NOMO-1 treated with DMSO at 0.1 percent for 48 hours (cell line): ENCODE measurements around the gene SEZ6L.
A peak's percentile ranks its signal among the peaks of the same experiment; 100 is the strongest.

ENCODE experiments used
- DNase-seq: peaks from one replicate; lab custom pipeline; 2025; ENCODE audit not compliant: unreplicated experiment; lab: John Stamatoyannopoulos, UW

SEZ6L gene

GRCh38 chr22:26416256-26416655 lies 247.0 kb downstream of the SEZ6L start:
- no peak for DNase-seq

DNA sequence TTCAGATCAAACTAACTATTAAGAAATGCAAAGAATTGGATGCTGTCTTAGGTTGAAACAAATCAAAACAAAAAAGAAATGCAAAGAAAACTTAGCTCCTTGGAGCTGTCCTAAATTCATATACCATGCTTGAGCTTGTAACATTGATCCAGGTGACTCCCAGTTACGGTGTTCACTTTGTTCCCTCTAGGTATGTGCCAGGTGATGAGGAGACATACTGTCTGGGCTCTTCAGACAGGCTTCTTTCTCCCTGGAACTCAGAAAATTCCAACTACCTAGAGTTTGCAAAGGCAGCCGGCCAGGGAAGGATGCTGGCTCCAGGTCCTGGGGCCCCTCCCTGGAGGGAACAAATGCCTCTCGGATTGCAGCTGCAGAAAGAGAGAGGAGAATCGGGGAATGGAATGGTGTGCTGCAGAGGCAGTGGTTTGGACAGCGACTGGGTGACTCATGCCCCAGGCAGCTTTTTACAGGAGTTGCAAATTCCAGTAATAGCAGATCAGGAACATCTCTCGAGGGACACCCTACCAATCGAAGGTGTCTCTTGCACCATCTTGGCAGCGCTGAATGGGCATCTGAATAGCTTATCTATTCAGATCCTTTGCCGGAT lies 247.5 kb downstream of the SEZ6L start:
- DNase-seq, result no peak

DNA sequence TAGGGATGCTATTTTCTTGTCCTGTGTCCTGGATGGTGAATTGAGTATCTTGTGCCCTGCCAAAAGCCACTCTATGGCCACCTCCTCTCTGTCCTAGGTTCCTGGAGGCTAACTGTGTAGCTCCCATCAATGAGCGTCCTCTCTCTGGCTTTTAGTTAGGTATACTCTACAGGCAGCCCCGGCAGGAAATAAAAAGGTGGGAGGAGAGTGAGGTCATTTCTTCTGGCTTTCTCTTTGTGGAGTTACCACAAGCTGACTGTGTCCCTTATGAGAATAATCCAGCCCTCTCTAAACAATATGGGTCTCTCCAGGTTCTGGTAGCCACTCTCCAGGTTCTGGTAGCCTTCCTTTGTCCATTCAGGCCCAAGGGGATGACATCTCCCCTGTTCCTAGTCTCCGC lies 248.1 kb downstream of the SEZ6L start:
- DNase-seq, result no peak

- DNase-seq, result no peak
Observed at GRCh38 chr22:26418620-26419019, 249.4 kb downstream of the SEZ6L start.

- no peak for DNase-seq
Observed at GRCh38 chr22:26426924-26427323, 257.7 kb downstream of the SEZ6L start.

DNA sequence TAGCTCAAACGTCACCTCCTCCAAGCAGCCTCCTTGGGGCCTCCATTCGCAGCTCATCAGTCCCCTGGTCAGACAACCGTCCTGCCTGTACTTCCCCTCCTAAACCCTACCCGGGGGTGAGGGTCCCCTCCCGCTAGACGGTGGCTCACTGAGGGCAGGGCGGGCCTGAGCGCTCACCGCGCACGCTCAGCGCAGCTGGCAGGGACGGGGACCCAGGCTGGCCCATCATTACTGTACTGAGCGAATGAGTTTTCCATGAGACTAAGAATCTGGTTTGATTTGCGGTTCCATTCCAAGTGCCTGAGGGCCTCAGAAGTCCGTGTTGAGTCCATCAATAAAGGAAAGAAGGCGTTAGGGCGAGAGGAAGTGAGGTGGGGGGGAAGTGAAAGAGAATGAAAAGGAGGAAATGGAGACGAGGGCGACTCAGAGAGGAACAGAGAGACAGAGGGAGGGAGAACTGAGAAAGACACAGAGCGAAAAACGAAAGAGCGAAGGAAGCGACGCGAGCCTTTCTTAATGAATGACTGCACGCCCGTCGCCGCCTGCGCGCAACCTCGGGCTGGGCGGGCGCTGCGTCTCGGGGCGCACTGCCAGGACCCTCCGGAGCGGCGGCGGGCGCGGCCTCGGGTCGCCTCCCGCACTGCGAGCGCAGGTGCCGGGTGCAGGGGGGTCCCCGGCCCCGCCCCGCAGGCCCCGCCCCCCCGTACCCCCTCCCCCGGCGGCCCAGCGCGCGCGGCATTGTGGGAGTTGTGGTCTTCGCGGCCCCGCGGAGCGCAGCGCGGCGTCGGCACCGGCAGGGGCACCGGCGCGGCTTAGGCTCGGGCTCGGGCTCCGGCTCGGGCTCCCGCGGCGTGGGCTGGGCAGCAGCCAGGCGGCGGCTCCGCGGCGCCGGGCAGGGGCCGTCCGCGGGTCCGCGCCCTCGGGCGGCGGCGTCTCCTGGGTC lies 259.5 kb downstream of the SEZ6L start, which contains the start of gene ASPHD2:
ASPHD2 (plus strand) TSS at position 746 of the 943 bp plus-strand sequence. CDS start 4,356 bp downstream, outside the sequence.
- DNase-seq, result peak; percentile 94

GRCh38 chr22:26429458-26430286 lies 260.4 kb downstream of the SEZ6L start:
- no peak for DNase-seq

- no peak for DNase-seq
Observed at GRCh38 chr22:26430600-26430999, 261.3 kb downstream of the SEZ6L start.

DNA sequence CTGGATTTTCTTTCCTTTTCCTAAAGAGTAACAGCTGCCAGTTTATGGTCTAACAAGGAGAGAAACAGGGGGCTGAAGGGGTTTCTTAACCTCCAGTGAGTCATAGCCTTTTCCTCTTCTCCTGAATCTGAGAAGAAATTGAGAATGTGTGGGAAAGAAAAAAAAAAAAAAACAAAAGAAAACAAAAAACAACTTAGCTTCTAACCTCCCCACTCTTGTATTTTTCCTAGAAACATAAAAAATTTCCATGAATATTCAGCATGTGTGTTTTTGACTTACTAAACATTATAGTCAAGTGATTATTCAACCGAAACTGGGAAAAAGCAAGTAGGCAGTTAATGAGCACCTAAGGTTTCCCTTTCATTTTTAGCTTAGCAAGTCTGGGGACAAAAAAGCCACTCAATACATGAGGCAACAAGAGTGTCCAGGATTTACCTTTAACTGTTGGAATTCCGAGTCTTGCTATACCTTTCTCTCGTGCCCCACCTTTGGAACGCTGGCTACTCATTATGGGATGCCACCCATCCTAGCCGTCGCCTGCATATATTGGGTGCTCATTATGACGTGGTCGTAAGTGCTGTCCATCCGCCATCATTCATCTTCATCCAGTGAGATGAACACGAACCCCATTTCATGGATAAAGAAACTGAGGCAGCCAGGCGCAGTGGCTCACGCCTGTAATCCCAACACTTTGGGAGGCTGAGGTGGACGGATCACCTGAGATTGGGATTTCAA lies 262.2 kb downstream of the SEZ6L start:
- no peak for DNase-seq

- DNase-seq, result peak; percentile 95
Observed at GRCh38 chr22:26432619-26433311, 263.5 kb downstream of the SEZ6L start.
